Head of caudate nucleus (tissue), 42 donors: ENCODE data around the gene LBHD2.
A peak's percentile ranks its signal among the peaks of the same experiment; 100 is the strongest.

Source experiments
- DNase-seq, 42 donors: peaks; one replicate each; pipeline versions ENCODE4 v3.0.0 to v3.0.0-alpha.2; 2020 to 2021; ENCODE audit warnings: mixed read lengths in 7 of 42
- intact Hi-C: fragments of 100-400 bp; cut with DNase I; formaldehyde crosslinking; loops from one replicate; pipeline ENCODE4 v1.15.0; 2022

Gene LBHD2

GRCh38 chr14:103065861-103066260 lies 18.1 kb upstream of the LBHD2 start:
- intact Hi-C loops: no loop called here
- peak in 1 of 42 donors; percentile 14 for DNase-seq

- DNase-seq: peak in 1 of 42 donors; percentile 9
- intact Hi-C loops: no loop called here
Observed at GRCh38 chr14:103066399-103066798, 17.6 kb upstream of the LBHD2 start.

- DNase-seq: peak in 1 of 42 donors; percentile 29
- intact Hi-C loops: no loop called here
Observed at GRCh38 chr14:103067231-103067954, 16.6 kb upstream of the LBHD2 start.

GRCh38 chr14:103068351-103069073 lies 15.5 kb upstream of the LBHD2 start:
- no peak for DNase-seq
- intact Hi-C loops: no loop called here

GRCh38 chr14:103070263-103070885 lies 13.6 kb upstream of the LBHD2 start:
- intact Hi-C loops: no loop called here
- DNase-seq: no peak

GRCh38 chr14:103070971-103071542 lies 13.0 kb upstream of the LBHD2 start:
- intact Hi-C loops: no loop called here
- DNase-seq: no peak

GRCh38 chr14:103071544-103072251 lies 12.3 kb upstream of the LBHD2 start:
- DNase-seq: no peak
- intact Hi-C loops: no loop called here

GRCh38 chr14:103072595-103073366 lies 11.2 kb upstream of the LBHD2 start:
- intact Hi-C loops: no loop called here
- no peak for DNase-seq

- intact Hi-C loops: no loop called here
- DNase-seq: no peak
Observed at GRCh38 chr14:103073367-103073875, 10.6 kb upstream of the LBHD2 start.

GRCh38 chr14:103073876-103074728 lies 9.9 kb upstream of the LBHD2 start:
- no peak for DNase-seq

GRCh38 chr14:103074729-103075367 lies 9.2 kb upstream of the LBHD2 start:
- no peak for DNase-seq
- intact Hi-C loops: no loop called here

More at GRCh38 chr14:103073876-103074728, 9.9 kb upstream of the LBHD2 start:
- intact Hi-C loops: no loop called here

- peak; percentile 72 to 93 (median 82) for DNase-seq
- intact Hi-C loops: no loop called here
Observed at GRCh38 chr14:103078420-103078749, 5.6 kb upstream of the LBHD2 start.

GRCh38 chr14:103078860-103079587 lies 5.0 kb upstream of the LBHD2 start:
- intact Hi-C loops: no loop called here

GRCh38 chr14:103081951-103082350 lies 2.1 kb upstream of the LBHD2 start:
- intact Hi-C loops: no loop called here
- no peak for DNase-seq

More at GRCh38 chr14:103078860-103079587, 5.0 kb upstream of the LBHD2 start:
- DNase-seq: no peak

GRCh38 chr14:103085106-103086091 lies 1.4 kb downstream of the LBHD2 start:
- intact Hi-C loops: no loop called here
- DNase-seq: no peak
